ENCODE measurements around the gene HBQ1. TPM values are rescaled to one million over a fixed set of nuclear protein-coding genes. Genes with fewer than 3 reads are reported as not detected.
"Not testable (repeated sequence)": the region's sequence is repeated elsewhere in the genome, so short reads cannot be mapped to it uniquely, and the experiment has no call there.

The HBQ1 gene
- total RNA-seq, 1 donor from 2014 or later = 1.1 TPM

DNA sequence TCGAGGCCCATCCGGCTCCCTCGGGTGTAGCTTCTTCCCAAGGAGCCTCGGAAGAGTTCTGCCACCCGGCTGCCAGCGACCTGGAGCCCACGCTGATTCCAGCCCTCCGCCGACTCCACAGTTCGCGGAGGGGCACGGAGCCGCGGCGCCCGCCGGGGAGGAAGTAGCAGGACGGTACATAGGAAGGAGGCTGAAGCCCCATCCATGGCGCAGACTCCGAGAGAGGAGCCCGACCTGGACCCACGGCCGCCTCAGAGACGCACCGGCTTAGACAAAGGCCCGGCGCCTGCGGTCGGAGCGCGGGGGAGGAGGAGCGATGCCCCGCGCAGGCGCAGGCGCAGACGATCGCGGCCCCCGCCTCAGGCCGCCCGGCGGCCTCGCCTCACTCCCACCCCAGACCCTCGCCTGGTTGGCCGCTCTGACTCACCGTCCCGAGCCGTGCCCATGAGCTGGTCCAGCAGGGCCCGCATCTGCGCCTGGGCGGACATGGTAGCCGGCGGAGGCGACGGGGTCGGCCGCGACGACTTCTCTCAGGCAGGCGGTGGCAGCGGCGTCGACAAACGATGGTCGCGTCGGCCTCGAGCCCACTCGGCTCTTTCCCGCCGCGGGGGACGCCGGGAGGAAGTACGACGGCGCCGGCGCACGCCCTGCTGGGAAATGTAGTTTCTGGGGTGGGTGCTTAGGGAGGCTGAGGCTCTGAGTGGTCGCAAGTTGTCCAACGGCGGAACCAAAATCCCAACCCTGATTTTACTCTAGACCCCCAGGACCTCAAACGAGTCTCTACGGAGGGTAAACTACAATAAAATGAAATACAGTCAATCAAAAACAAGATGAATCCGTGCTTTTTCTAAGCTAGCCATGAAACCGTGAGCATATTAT lies 48.8 kb downstream of the HBQ1 start, which contains the start of gene LUC7L:
Gene LUC7L, minus strand, starts transcription at position 598 of the 879 bp plus-strand sequence. Its CDS starts 110 bp downstream, at position 488.
- H3K9me3 Mint-ChIP-seq = no peaks in the 10 kb centered on the region
- peaks cover 19% of the 10 kb centered on the region for H3K36me3 Mint-ChIP-seq
- H3K4me3 Mint-ChIP-seq = peak within 1 kb of the TSS; percentile 97
- no peaks in the 10 kb centered on the region for H3K27me3 Mint-ChIP-seq
- H3K27ac Mint-ChIP-seq = peak within 1 kb of the TSS; percentile 90
- peak; percentile 94 for DNase-seq (ENCODE audit: extremely low spot score, unreplicated experiment)
- peaks cover 16% of the 10 kb centered on the region for H3K4me1 Mint-ChIP-seq (ENCODE audit: unreplicated experiment)
- TF ChIP-seq, protein P1, sequence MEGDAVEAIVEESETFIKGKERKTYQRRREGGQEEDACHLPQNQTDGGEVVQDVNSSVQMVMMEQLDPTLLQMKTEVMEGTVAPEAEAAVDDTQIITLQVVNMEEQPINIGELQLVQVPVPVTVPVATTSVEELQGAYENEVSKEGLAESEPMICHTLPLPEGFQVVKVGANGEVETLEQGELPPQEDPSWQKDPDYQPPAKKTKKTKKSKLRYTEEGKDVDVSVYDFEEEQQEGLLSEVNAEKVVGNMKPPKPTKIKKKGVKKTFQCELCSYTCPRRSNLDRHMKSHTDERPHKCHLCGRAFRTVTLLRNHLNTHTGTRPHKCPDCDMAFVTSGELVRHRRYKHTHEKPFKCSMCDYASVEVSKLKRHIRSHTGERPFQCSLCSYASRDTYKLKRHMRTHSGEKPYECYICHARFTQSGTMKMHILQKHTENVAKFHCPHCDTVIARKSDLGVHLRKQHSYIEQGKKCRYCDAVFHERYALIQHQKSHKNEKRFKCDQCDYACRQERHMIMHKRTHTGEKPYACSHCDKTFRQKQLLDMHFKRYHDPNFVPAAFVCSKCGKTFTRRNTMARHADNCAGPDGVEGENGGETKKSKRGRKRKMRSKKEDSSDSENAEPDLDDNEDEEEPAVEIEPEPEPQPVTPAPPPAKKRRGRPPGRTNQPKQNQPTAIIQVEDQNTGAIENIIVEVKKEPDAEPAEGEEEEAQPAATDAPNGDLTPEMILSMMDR (conservative IDR thresholded peaks at IDR 0.05) = no peak

DNA sequence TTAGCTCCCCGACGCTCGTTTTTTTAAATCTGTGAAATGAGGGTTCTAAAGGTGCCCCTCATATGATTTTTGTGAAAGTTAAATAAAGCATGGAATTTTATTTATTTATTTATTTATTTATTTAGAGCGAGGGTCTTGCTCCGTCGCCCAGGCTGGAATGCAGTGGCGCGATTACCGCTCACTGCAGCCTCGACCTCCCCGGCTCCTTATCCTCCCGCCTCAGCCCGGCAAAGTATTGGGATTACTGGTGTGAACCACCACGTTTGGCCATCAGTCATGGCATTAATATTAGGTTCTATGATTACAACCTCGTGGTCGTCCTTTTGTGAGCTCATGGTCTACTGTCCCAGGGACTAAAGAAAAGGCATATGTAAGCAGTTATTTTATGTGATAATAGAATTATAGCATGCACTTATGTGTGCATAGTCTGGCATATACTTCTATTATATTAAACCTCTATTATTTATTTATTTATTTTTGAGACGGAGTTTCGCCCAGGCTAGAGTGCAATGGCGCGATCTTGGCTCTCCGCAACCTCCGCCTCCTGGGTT lies 49.5 kb downstream of the HBQ1 start:
- peak overlapping the region; percentile 97 for H3K4me3 Mint-ChIP-seq
- H3K9me3 Mint-ChIP-seq = no peaks in the 10 kb centered on the region
- H3K36me3 Mint-ChIP-seq = peaks cover 19% of the 10 kb centered on the region
- DNase-seq (ENCODE audit: extremely low spot score, unreplicated experiment) = no peak
- TF ChIP-seq, protein P1 (conservative IDR thresholded peaks at IDR 0.05) = no peak
- no peaks in the 10 kb centered on the region for H3K27me3 Mint-ChIP-seq
- H3K4me1 Mint-ChIP-seq (ENCODE audit: unreplicated experiment) = peaks cover 16% of the 10 kb centered on the region
- H3K27ac Mint-ChIP-seq = peak overlapping the region; percentile 90

DNA sequence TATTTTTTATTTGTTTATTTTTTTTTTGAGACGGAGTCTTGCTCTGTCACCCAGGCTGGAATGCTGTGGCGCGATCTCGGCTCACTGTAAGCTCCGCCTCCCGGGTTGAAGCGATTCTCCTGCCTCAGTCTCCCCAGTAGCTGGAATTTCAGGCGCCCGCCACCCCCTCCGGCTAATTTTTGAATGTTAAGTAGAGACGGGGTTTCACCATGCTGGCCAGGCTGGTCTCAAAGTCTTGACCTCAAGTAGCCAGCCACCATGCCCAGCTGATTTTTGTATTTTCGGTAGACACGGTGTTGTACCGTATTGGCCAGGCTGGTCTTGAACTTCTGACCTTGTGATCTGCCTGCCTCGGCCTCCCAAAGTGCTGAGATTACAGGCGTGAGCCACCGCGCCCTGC lies 50.1 kb downstream of the HBQ1 start:
- Mint-ChIP-seq H3K4me1 (ENCODE audit: unreplicated experiment) (peaks cover 20% of the 10 kb centered on the region), H3K36me3 (peaks cover 21% of the 10 kb centered on the region)
- H3K27me3 Mint-ChIP-seq; DNase-seq (ENCODE audit: extremely low spot score, unreplicated experiment); H3K27ac Mint-ChIP-seq; H3K4me3 Mint-ChIP-seq; H3K9me3 Mint-ChIP-seq: not testable (repeated sequence)

Other genes with a start within 250 kb of the HBQ1 start
- 12.6 and 17.6 TPM in 2 replicates for gene POLR3K, start 126.9 kb upstream of the HBQ1 start, total RNA-seq (ENCODE audit: low replicate concordance)
- 38.5 and 48.7 TPM in 2 replicates for gene SNRNP25, start 126.6 kb upstream of the HBQ1 start, total RNA-seq (ENCODE audit: low replicate concordance)
- gene RHBDF1, start 107.8 kb upstream of the HBQ1 start, total RNA-seq (ENCODE audit: low replicate concordance) = 25.3 and 27.3 TPM in 2 replicates
- 38.0 and 40.0 TPM in 2 replicates for gene MPG, start 102.2 kb upstream of the HBQ1 start, total RNA-seq (ENCODE audit: low replicate concordance)
- 37.9 and 38.7 TPM in 2 replicates for gene NPRL3, start 41.8 kb upstream of the HBQ1 start, total RNA-seq (ENCODE audit: low replicate concordance)
- not detected in 2 replicates for gene HBZ, start 27.8 kb upstream of the HBQ1 start, total RNA-seq (ENCODE audit: low replicate concordance)
- not detected in 2 replicates for gene HBM, start 14.5 kb upstream of the HBQ1 start, total RNA-seq (ENCODE audit: low replicate concordance)
- not detected in 2 replicates for gene HBA2, start 7.6 kb upstream of the HBQ1 start, total RNA-seq (ENCODE audit: low replicate concordance)
- gene HBA1, start 3.8 kb upstream of the HBQ1 start, total RNA-seq (ENCODE audit: low replicate concordance) = not detected in 2 replicates
- gene LUC7L, start 49.0 kb downstream of the HBQ1 start, total RNA-seq (ENCODE audit: low replicate concordance) = 95.3 and 154 TPM in 2 replicates
- 125 and 143 TPM in 2 replicates for gene FAM234A, start 54.4 kb downstream of the HBQ1 start, total RNA-seq (ENCODE audit: low replicate concordance)
- 6.6 and 8.8 TPM in 2 replicates for gene RGS11, start 95.5 kb downstream of the HBQ1 start, total RNA-seq (ENCODE audit: low replicate concordance)
- gene ARHGDIG, start 100.1 kb downstream of the HBQ1 start, total RNA-seq (ENCODE audit: low replicate concordance) = 2.5 and 5.0 TPM in 2 replicates
- 1.0 and 1.6 TPM in 2 replicates for gene PDIA2, start 102.7 kb downstream of the HBQ1 start, total RNA-seq (ENCODE audit: low replicate concordance)
- 30.6 and 31.8 TPM in 2 replicates for gene AXIN1, start 172.3 kb downstream of the HBQ1 start, total RNA-seq (ENCODE audit: low replicate concordance)
- gene MRPL28, start 190.1 kb downstream of the HBQ1 start, total RNA-seq (ENCODE audit: low replicate concordance) = 69.6 and 75.3 TPM in 2 replicates
- gene PGAP6, start 201.5 kb downstream of the HBQ1 start, total RNA-seq (ENCODE audit: low replicate concordance) = 56.0 and 71.1 TPM in 2 replicates
- gene NME4, start 216.7 kb downstream of the HBQ1 start, total RNA-seq (ENCODE audit: low replicate concordance) = 72.8 and 166 TPM in 2 replicates
- gene DECR2, start 221.4 kb downstream of the HBQ1 start, total RNA-seq (ENCODE audit: low replicate concordance) = 21.5 and 22.1 TPM in 2 replicates
- gene RAB11FIP3, start 245.2 kb downstream of the HBQ1 start, total RNA-seq (ENCODE audit: low replicate concordance) = 43.4 and 52.1 TPM in 2 replicates